COR-L47 (cell line): ENCODE data around the gene KDM5B.
"Not testable (repeated sequence)": the region's sequence is repeated elsewhere in the genome, so short reads cannot be mapped to it uniquely, and the experiment has no call there.

Experiments used
- DNase-seq: peaks from one replicate; lab custom pipeline; 2025; lab: John Stamatoyannopoulos, UW

KDM5B gene

GRCh38 chr1:202791077-202791747 is 17.0 kb downstream of the KDM5B start:
- DNase-seq = no peak

GRCh38 chr1:202788800-202789199 is 19.4 kb downstream of the KDM5B start:
- DNase-seq = no peak

GRCh38 chr1:202786804-202787203 is 21.4 kb downstream of the KDM5B start:
- DNase-seq = no peak

DNA sequence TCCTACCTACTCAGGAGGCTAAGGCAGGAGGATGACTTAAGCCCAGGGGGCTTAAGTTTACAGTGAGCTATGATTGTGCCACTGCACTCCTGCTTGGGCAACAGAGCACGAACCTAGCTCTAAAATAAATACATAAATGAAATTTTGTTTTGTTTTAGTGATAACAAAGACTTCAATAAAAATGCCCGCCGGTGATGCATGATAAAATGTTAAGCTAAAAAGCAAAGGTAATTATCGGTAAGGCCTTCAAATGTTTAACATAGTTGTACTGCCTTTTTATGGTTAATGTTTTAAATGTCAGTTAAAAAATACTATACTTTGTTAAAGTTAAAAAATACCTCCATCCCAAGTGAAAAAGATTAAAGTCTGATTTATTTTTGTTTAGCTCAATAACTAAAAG is 27.0 kb downstream of the KDM5B start:
- no peak for DNase-seq

- no peak for DNase-seq
Measured at GRCh38 chr1:202770135-202770534, 38.1 kb downstream of the KDM5B start.

- no peak for DNase-seq
Measured at GRCh38 chr1:202765721-202766120, 42.5 kb downstream of the KDM5B start.

DNA sequence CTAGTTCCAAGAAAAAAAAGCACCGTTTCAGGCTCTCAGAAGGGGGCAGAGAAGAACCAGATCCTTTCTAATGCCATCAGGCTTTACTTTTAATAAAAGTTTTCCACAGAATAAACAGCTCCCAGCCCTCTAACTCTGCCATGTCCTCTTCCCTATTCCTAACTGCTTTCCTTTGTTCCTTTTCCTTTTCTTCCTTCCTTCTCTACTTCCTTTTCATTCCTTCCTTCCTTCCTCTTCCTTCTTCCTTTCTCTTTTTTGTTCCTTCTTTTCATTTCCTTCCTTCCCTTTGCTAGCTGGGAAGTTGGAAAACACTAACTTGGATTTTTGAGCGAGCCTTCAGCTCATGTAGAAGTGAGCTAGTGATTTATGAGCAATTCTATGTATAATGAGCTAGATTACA is 46.2 kb downstream of the KDM5B start:
- DNase-seq = no peak

DNA sequence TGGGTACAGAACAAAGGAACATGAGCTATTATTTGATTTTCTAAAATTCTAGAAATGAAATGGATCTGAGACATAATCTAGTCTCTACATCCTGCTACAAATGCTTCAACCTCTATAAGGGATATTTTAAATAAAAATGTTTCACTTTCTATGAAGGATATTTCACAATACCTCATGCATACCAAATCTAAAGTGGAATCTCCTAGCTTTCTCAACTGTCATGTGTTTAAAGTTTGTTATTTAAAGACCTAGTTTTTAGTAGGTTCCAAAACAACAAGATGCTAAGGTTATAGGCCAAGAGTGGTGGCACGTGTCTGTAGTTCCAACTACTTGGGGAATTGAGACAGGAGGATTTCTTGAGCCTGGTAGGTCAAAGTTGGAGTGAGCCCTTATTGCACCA is 47.6 kb downstream of the KDM5B start:
- no peak for DNase-seq

GRCh38 chr1:202756391-202756790 is 51.8 kb downstream of the KDM5B start:
- DNase-seq = no peak

GRCh38 chr1:202754293-202754692 is 53.9 kb downstream of the KDM5B start:
- no peak for DNase-seq

DNA sequence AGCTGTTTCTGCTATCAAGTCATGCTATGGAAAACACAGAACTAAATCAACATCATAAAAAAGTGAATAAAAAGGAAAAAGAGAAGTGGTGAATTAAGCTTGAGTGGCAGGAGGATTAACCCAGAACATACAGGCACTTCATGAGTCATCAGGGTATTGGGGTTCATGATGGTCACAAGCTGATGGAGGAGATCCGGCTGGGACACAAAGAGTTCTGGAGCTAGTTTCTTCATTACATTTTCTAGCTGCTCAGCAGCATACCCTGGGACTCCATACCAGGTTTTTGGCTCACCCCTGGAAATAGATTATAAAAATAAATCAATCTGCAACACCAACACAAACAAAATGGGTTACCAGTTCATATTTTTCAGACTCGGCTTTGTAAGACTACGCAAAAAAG is 55.4 kb downstream of the KDM5B start:
- no peak for DNase-seq

- DNase-seq = peak; percentile 1
Measured at GRCh38 chr1:202750761-202751160, 57.5 kb downstream of the KDM5B start.

DNA sequence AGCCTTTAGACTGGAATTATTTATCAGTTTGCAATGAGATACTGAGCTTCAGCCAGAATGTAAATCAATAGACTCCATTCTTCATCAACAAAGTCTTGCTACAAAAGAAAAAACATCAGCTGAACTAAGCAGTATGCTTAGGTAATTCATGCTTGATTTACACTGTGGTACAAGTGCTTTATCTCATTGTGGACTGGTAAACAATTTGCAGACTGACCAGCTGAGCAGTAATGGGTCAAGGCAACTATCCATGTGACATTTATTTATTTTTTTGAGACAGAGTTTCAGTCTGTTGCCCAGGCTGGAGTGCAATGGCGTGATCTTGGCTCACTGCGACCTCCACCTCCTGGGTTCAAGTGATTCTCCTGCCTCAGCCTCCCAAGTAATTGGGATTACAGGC is 58.2 kb downstream of the KDM5B start:
- no peak for DNase-seq

- no peak for DNase-seq
Measured at GRCh38 chr1:202745323-202745888, 62.8 kb downstream of the KDM5B start.

DNA sequence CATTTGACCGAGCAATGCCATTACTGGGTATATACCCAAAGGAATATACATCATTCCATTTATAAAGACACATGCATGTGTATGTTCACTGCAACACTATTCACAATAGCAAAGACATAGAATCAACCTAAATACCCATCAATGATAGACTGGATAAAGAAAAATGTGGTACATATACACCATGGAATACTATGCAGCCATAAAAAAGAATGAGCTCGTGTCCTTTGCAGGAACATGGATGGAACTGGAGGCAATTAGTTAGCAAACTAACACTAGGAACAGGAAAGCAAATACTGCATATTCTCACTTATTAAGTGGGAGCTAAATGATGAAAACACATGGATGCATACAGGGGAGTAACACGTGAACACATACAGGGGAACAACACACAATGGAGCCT is 63.5 kb downstream of the KDM5B start:
- DNase-seq = not testable (repeated sequence)

DNA sequence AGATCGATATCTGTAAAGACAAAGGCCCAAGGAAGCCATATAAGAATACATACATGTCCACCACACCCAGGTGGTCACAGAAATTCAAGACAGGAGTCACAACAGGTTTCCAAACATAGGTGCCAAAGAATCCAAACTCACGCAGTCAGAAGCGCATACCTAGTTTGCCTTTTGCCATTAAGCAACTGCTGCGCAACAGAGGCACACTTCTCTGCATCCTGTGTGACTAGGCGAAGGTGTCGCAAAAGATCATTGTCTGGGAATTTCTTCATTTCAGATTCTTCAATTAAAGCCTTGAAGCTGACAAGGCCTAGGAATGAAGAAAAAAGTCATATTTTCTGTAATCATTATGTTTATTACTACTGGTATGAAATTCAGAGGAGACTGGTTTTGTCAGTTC is 65.7 kb downstream of the KDM5B start:
- no peak for DNase-seq

DNA sequence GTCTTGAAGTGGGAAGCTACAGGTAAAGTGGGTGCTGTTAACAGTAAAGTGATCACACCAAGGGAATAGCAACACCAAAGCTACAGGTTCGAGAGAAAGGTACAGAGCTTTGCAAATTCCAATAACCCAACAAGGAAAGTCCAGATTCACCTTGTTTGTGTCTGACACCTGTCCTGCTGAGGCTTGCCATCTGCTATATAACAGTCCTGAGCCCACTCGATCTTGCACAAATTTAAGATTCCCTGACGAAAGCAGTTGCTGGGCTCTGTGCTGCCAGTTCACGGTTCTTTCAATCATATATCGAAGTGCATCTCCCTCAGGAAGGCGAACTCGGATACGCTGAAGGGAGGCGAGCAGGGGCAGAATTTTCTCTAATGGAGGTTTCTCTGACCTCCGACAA is 75.0 kb downstream of the KDM5B start:
- no peak for DNase-seq

DNA sequence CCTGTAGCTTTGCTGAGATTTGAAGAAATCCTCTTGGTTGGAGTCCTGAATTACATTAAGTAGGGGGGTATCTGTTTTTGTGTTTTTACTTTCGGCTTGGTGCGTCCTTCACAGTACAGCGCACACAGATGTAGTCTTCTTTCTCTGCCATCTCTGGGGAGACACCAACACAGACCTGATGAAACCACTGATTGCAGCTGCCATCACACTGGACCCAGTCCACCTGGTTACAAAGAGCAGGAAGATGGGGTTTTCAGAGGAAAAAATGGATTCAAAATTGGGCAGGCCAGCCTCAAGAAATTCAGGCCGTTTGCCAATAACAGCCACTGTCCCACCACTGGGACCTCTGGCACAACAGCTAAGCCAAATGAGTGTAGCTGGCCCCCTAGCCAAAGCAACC is 79.3 kb downstream of the KDM5B start:
- DNase-seq = no peak

- DNase-seq = no peak
Measured at GRCh38 chr1:202725526-202725925, 82.7 kb downstream of the KDM5B start.

GRCh38 chr1:202723708-202724107 is 84.5 kb downstream of the KDM5B start:
- DNase-seq = no peak

DNA sequence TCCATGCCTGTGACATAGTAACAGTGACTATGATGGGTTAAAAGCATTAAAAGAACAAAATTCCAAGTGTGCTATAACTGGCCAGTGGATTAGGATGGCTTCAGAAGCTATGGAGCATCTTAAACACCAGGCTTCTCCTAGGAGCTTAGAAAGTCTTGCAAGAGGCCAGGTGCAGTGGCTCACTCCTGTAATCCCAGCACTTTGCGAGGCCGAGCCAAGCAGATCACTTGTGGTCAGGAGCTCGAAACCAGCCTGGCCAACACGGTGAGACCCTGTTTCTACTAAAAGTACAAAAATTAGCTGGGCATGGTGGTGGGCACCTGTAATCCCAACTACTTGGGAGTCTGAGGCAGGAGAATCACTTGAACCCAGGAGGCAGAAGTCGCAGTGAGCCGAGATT is 85.2 kb downstream of the KDM5B start:
- DNase-seq = not testable (repeated sequence)

DNA sequence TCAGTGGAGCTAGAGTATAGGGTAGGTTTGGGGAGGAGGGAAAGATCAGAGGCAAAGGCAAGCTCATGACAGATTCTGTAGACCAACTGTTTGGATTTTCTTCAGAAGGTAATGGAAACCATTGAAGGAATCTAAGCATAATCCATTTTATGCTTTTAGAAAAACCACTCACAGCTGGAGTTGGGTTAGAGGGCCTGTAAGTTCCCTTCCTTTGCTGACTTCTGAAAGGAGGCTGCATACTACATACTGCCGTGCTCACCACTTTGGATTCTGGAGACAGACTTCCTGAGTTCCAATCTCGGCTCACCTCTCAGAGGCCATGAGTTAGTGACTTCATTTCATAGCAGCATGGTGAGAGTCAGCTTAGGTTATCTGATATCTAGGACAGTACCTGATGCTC is 91.6 kb downstream of the KDM5B start:
- DNase-seq = no peak

DNA sequence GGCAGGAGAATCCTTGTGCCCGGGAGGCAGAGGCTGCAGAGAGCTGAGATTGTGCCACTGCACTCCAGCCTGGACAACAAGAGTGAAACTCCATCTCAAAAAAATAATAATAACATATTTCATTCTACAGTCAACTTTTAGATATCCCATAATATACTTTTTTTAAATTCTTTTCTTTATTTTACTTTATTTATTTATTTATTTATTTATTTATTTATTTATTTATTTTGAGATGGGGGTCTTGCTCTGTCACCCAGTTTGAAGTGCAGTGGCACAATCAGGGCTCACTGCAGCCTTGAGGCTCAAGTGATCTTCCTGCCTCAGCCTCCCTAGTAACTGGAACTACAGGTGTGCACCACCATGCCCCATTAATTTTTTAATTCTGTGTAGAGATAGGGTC is 94.0 kb downstream of the KDM5B start:
- DNase-seq = not testable (repeated sequence)

DNA sequence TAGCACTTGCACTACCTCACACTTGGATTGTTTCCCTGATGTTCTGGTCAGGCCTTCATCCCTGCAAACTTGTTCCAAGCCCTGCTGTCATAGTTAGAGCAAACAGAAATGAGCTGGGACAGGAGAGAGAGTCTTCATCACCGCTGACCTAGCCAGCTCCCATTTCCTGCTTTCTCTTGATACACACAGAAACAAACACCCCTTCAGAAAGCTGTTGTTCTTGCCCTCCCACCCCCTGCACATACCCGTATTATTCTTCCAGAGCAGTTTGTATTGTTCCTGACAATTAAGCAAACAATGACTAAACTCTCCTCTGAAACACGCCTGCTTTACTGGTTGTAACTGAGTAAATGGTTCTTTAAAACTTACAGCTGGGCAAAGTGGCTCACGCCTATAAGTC is 95.1 kb downstream of the KDM5B start:
- peak; percentile 68 for DNase-seq
